Upper lobe of left lung (tissue), 6 donors: ENCODE results near the gene SLC22A1. TPM values are rescaled to one million over a fixed set of nuclear protein-coding genes. Genes with fewer than 3 reads are reported as not detected.
"Not testable (repeated sequence)": the region's sequence is repeated elsewhere in the genome, so short reads cannot be mapped to it uniquely, and the experiment has no call there.

Source experiments
- ATAC-seq, 2 donors: fragments of 200-7000 bp; cut with Tn5 transposase; one replicate each; pipeline ENCODE4 v1.9.1; 2022; ENCODE audit warnings: mild to moderate bottlenecking in 2 of 2, moderate library complexity in 2 of 2; ENCODE audit not compliant: low FRiP score in 2 of 2
- DNase-seq, 2 donors: peaks; one replicate each; pipeline ENCODE4 v3.0.0-alpha.2; 2019 to 2020
- H3K27ac ChIP-seq, 4 donors: fragments of 200-600 bp; sonication (generic); one replicate each; pipeline ENCODE4 v1.5.1; 2016 to 2019
- H3K27me3 ChIP-seq, 4 donors: fragments of 200-600 bp; sonication (generic); one replicate each; pipeline ENCODE4 v1.5.1; 2017 to 2019
- H3K36me3 ChIP-seq, 4 donors: fragments of 200-600 bp; sonication (generic); one replicate each; pipeline ENCODE4 v1.5.1; 2016 to 2019
- H3K4me1 ChIP-seq, 4 donors: fragments of 200-600 bp; sonication (generic); one replicate each; pipeline ENCODE4 v1.5.1; 2018 to 2019
- H3K4me3 ChIP-seq, 4 donors: fragments of 200-600 bp; sonication (generic); one replicate each; pipeline ENCODE4 v1.5.1; 2017 to 2019; ENCODE audit warnings: mild to moderate bottlenecking in 2 of 4, moderate library complexity in 1 of 4
- H3K9me3 ChIP-seq, 4 donors: fragments of 200-600 bp; sonication (generic); one replicate each; pipeline ENCODE4 v1.5.1; 2018 to 2019
- EP300 ChIP-seq, 4 donors: sonication (generic); formaldehyde crosslinking; IDR thresholded peaks; one replicate each; pipeline ENCODE4 v1.5.1; 2017; ENCODE audit warnings: antibody characterized with exemption in 4 of 4, control low read depth in 2 of 4
- POLR2A ChIP-seq, 4 donors: fragments of 450-650 bp; IDR thresholded peaks; one replicate each; pipeline ENCODE4 v1.5.1; 2016 to 2017; ENCODE audit warnings: antibody characterized with exemption in 4 of 4, mild to moderate bottlenecking in 2 of 4
- POLR2AphosphoS5 ChIP-seq, 2 donors: sonication (generic); formaldehyde crosslinking; IDR thresholded peaks; one replicate each; pipeline ENCODE4 v1.5.1; 2017; ENCODE audit warnings: antibody characterized with exemption in 2 of 2
- WGBS, 2 donors: methylation state at CpG; one replicate each; pipeline ENCODE4 v1.1.5; 2017 to 2018; 5-methylcytosine and 5-hydroxymethylcytosine counted together
- total RNA-seq, 6 donors: library from RNA; depleted of rRNA in 4 of 6; stranded (reverse); fragments of >200 nt in 4 of 6; gene quantifications; one replicate each; pipeline versions ENCODE4 v1.1.0 to v1.2.1, GENCODE V29; 2016 to 2021
- TF ChIP-seq, protein P1 (sequence below), 6 experiments: fragments of 450-650 bp in 4 of 6; fragments of 200-600 bp in 2 of 6; sonication (generic) in 2 of 6; IDR thresholded peaks; one replicate each; pipeline ENCODE4 v1.5.1; 2016 to 2019; ENCODE audit warnings: antibody characterized with exemption in 6 of 6
- donor health status: DM: no; HTN: no; CAD: no; lungs with moderate emphysema.
- donor health status: DM: no; HTN: yes; CAD: no; lungs with severe emphysema.

SLC22A1 gene
- total RNA-seq, 6 donors from 2014 or later, result 0.67 to 4.2 (median 2.0) TPM

DNA sequence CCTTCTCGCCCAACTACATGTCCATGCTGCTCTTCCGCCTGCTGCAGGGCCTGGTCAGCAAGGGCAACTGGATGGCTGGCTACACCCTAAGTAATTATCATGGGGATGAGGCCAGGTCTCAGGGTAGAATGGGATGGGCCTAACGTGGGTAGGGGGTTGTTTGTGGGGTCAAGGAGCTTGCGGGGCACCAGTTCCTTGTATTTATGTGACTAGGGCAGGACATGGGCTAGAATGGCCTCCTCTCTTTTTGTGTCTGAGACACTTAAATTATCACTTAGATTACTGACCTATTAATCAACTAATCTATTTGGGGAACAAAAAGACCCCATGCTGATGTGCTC, 10.7 kb downstream of the SLC22A1 start:
- no peak for TF ChIP-seq POLR2A (IDR thresholded peaks at IDR 0.05)
- TF ChIP-seq, protein P1, sequence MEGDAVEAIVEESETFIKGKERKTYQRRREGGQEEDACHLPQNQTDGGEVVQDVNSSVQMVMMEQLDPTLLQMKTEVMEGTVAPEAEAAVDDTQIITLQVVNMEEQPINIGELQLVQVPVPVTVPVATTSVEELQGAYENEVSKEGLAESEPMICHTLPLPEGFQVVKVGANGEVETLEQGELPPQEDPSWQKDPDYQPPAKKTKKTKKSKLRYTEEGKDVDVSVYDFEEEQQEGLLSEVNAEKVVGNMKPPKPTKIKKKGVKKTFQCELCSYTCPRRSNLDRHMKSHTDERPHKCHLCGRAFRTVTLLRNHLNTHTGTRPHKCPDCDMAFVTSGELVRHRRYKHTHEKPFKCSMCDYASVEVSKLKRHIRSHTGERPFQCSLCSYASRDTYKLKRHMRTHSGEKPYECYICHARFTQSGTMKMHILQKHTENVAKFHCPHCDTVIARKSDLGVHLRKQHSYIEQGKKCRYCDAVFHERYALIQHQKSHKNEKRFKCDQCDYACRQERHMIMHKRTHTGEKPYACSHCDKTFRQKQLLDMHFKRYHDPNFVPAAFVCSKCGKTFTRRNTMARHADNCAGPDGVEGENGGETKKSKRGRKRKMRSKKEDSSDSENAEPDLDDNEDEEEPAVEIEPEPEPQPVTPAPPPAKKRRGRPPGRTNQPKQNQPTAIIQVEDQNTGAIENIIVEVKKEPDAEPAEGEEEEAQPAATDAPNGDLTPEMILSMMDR (IDR thresholded peaks at IDR 0.05), result no peak
- TF ChIP-seq POLR2AphosphoS5 (IDR thresholded peaks at IDR 0.05), result no peak
- no peak for TF ChIP-seq EP300 (IDR thresholded peaks at IDR 0.05)
- Histone ChIP-seq H3K4me1 (no peaks in the 10 kb centered on the region), H3K9me3 (no peaks in the 10 kb centered on the region), H3K4me3 (no peak overlapping the region), H3K27me3 (no peaks in the 10 kb centered on the region), H3K36me3 (no peaks in the 10 kb centered on the region), H3K27ac (no peak overlapping the region)
- no peak for ATAC-seq
- DNase-seq, result no peak
- 69 to 75% methylated on average over 4 of the region's 4 CpGs for WGBS, 2 donors

DNA sequence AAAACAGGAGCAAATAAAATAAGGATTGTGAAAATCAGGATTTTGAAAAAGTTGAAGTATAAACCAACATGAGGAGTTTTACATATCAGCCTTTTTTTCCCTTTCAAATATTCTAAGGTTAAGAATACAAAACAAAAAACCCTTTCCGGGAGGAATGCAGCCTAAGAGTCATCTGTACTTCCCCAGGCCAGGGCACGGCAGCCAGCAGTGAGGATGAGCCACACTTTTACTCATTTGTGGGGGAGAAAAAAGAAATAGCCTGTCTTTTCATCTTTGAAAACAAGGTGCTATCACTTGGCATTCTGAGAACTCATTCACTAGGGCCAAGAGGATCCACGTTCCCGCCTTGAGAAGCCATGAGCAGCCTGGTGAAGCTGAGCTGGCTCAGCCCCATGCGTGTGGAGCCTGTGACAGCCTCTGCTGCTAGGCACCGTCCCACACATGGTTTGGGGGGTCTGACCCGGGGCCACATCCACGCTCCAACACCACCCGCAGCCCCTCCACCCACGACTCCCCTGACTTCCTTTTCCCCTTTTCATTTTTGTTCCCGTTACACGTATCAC, 11.2 kb downstream of the SLC22A1 start:
- no peak for ATAC-seq
- H3K27ac ChIP-seq, result no peak overlapping the region
- 50 to 71% methylated on average over 12 of the region's 12 CpGs for WGBS, 2 donors

DNA sequence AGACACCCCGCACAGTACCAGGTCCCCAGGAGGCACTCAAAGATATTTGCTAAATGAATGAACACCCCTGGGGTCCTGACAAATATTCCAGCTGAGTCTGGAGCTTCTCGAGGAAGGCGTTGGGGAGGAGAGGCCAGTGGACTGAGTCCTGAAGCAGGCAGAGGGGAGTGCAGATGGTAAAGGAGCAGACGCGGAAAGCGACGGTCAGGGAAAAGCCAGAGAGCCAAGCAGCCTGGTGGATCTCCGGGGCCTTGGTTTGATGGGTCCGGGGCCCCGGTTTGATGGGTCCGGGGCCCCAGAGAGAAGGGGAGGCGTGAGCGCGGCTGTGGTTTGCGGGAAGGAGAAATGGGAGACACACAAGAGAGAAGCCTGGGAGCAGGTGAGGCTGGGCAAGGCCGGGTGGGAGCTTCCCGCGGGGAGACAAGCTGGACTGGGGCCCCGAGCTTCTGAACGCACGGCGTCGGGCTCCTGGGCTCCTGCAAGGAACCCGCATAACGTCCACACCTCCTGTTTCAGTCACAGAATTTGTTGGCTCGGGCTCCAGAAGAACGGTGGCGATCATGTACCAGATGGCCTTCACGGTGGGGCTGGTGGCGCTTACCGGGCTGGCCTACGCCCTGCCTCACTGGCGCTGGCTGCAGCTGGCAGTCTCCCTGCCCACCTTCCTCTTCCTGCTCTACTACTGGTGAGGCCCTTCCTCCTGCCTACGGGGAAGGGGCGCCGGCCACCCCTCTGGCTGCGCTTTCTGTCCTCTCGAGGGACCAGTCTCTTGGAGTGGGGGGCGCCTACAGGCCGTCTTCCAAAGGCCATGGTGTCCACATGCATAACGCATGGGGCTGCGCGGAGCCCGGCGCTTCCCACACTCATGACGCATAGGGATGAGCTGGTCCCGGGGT, 12.1 kb downstream of the SLC22A1 start:
- peak in 1 of 2 donors; percentile 79 for DNase-seq
- Histone ChIP-seq H3K27me3 (no peaks in the 10 kb centered on the region), H3K36me3 (no peaks in the 10 kb centered on the region), H3K4me1 (no peaks in the 10 kb centered on the region), H3K4me3 (no peak overlapping the region), H3K27ac (no peak overlapping the region), H3K9me3 (no peaks in the 10 kb centered on the region)
- TF ChIP-seq POLR2A (IDR thresholded peaks at IDR 0.05) (no peak), EP300 (IDR thresholded peaks at IDR 0.05) (no peak), POLR2AphosphoS5 (IDR thresholded peaks at IDR 0.05) (no peak)
- TF ChIP-seq, protein P1 (IDR thresholded peaks at IDR 0.05), result no peak
- 87 to 92% methylated on average over 38 to 47 of the region's 47 CpGs for WGBS, 2 donors
- no peak for ATAC-seq

More for the DNA sequence above, 11.2 kb downstream of the SLC22A1 start:
- Histone ChIP-seq H3K36me3 (no peaks in the 10 kb centered on the region), H3K4me3 (no peak overlapping the region), H3K4me1 (no peaks in the 10 kb centered on the region), H3K9me3 (no peaks in the 10 kb centered on the region), H3K27me3 (no peaks in the 10 kb centered on the region)
- DNase-seq, result peak in 1 of 2 donors; percentile 37
- TF ChIP-seq EP300 (IDR thresholded peaks at IDR 0.05) (no peak), POLR2A (IDR thresholded peaks at IDR 0.05) (no peak), POLR2AphosphoS5 (IDR thresholded peaks at IDR 0.05) (no peak)
- TF ChIP-seq, protein P1 (IDR thresholded peaks at IDR 0.05), result no peak

DNA sequence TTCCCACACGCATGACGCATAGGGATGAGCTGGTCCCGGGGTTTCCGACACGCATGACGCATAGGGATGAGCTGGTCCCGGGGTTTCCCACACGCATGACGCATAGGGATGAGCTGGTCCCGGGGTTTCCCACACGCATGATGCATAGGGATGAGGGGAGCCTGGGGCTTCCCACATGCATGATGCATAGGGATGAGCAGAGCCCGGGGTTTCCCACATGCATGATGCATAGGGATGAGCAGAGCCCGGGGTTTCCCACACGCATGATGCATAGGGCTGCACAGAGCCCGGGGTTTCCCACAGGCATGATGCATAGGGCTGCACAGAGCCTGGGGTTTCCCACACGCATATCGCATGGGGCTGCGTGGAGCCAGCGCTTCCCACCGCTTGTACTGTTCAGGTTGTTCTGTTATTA, 12.7 kb downstream of the SLC22A1 start:
- not testable (repeated sequence) for H3K36me3 ChIP-seq, H3K9me3 ChIP-seq, ATAC-seq, DNase-seq, H3K27ac ChIP-seq, H3K4me3 ChIP-seq, H3K27me3 ChIP-seq, H3K4me1 ChIP-seq
- 92 to 93% methylated on average over 18 to 20 of the region's 20 CpGs for WGBS, 2 donors

DNA sequence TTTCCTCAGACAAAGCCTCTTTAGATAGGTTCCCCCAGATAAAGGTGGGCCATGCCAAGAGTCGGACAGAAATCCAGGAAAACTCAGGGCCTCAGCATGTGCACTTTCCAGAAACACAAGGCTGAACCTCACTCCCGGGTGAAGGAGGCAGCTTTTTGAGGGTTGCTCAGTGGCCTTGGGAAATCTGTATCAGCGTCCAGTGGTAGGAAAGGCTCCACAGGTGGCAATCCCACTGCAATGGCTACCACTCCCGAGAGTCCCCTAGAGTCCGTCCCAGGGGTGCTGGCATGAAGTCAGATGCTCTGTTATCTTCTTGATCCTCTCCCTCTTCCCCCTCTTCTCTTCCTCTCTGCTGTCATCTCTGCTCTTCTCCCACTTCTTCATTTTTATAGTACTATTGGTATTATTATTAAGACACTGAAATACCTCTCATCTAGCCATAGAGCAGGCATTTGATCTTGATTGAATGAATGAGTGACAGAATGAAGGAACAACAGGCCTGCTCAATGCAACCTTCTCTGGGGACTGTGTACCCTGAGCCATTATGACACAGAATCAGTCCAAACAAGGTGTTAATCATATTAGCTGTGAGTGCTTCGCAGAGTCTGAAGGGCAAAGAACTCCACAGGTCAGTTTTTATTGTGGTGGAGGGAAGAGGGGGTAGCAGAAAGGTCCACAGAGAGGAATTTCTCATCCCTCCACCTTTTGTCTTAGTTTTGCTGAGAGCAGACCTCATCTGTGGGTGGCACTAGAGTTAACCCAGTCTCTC, 13.3 kb downstream of the SLC22A1 start:
- Histone ChIP-seq H3K4me1 (no peaks in the 10 kb centered on the region), H3K36me3 (no peaks in the 10 kb centered on the region), H3K9me3 (no peaks in the 10 kb centered on the region), H3K4me3 (no peak overlapping the region), H3K27me3 (no peaks in the 10 kb centered on the region), H3K27ac (no peak overlapping the region)
- DNase-seq, result no peak
- WGBS, 2 donors, result 91% methylated on average over 6 of the region's 6 CpGs
- ATAC-seq, result no peak
- no peak for TF ChIP-seq POLR2AphosphoS5 (IDR thresholded peaks at IDR 0.05)
- no peak for TF ChIP-seq EP300 (IDR thresholded peaks at IDR 0.05)
- TF ChIP-seq POLR2A (IDR thresholded peaks at IDR 0.05), result no peak
- TF ChIP-seq, protein P1 (IDR thresholded peaks at IDR 0.05), result no peak
